Vagina (tissue), 2 donors: ENCODE data around the gene HS3ST3B1.

ENCODE experiments used
- POLR2A ChIP-seq, 2 donors: fragments of 450-650 bp; IDR thresholded peaks; one replicate each; pipeline ENCODE4 v1.6.1; 2017; ENCODE audit warnings: antibody characterized with exemption in 2 of 2, mild to moderate bottlenecking in 2 of 2, moderate library complexity in 2 of 2
- TF ChIP-seq, protein P1 (sequence below), 3 experiments: fragments of 450-650 bp in 2 of 3; fragments of 200-600 bp in 1 of 3; sonication (generic) in 1 of 3; IDR thresholded peaks; one replicate each; pipeline ENCODE4 v1.5.1; 2017 to 2019; ENCODE audit warnings: antibody characterized with exemption in 3 of 3, mild to moderate bottlenecking in 2 of 3, moderate library complexity in 2 of 3

DNA sequence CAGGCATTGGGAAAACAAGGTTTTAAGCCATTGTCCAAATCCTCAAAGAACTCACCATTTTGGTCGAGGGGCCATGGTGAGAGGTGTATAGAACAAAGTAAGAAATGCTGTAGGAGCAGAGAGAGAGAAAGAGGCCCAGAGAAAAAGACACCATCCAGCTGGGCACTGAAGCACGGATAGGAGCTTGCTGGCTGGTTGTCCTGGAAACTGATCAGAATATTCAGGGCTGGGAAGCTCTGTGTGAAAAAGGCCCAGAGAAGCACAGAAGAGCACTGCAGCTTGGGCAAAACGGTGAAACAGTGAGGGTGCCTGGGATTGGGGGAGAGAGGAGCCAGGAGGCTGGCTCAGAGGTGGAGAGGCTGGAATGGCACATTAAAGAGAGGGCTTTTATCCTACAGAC, 16.5 kb downstream of the HS3ST3B1 start:
- TF ChIP-seq, protein P1, sequence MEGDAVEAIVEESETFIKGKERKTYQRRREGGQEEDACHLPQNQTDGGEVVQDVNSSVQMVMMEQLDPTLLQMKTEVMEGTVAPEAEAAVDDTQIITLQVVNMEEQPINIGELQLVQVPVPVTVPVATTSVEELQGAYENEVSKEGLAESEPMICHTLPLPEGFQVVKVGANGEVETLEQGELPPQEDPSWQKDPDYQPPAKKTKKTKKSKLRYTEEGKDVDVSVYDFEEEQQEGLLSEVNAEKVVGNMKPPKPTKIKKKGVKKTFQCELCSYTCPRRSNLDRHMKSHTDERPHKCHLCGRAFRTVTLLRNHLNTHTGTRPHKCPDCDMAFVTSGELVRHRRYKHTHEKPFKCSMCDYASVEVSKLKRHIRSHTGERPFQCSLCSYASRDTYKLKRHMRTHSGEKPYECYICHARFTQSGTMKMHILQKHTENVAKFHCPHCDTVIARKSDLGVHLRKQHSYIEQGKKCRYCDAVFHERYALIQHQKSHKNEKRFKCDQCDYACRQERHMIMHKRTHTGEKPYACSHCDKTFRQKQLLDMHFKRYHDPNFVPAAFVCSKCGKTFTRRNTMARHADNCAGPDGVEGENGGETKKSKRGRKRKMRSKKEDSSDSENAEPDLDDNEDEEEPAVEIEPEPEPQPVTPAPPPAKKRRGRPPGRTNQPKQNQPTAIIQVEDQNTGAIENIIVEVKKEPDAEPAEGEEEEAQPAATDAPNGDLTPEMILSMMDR (IDR thresholded peaks at IDR 0.05) = no peak
- no peak for TF ChIP-seq POLR2A (IDR thresholded peaks at IDR 0.05)
